ENCODE measurements around the gene TSPAN4.
A peak's percentile ranks its signal among the peaks of the same experiment; 100 is the strongest.

TSPAN4 gene

DNA sequence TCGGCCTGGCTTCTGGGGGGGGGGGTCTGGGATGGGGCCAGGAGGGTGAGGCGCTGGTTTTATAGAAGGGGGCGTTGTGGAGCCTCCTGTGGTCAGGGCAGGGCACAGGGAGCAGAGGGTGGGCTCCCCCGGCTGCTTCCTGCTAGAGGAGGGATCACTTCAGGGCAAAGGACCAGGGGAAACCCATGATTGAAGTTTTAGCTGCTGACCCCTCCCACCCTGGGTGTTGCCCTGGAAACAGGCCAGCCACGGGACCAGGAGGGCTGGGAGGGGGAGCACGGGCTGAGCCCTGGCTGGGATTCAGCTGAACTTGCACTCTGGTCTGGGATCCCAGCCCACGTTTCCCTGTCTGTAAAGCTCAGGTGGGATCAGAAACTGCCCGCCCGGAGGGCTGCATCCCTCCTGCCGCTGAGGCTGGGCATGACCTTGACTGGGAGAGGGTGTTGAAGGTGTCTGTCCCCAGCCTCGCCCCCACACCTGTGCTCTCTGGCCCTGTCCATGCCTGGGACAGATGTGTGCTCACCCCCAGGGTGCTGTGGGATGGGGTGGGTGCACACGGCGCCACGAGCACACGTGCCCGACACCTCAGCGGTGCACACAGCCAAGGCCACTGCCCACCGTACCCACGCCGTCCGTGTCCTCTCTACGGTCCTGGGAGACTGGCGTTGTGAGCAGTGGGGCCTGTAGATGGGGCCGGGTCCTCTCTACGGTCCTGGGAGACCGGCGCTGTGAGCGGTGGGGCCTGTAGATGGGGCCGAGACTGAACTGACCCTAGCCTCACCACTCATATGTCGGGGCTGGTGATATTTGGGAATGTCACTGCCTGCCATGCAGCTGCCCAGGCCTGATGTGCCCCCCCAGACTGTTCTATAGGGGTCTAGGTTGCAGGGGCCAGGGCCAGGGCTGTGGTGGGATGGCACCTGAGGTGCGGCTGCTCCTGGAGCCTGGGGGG is 2.3 kb downstream of the TSPAN4 start:
- Mint-ChIP-seq H3K4me1 (ENCODE audit: low read depth) (peaks cover 28% of the 10 kb centered on the region), H3K27ac (no peak overlapping the region), H3K9me3 (ENCODE audit: low read depth) (no peaks in the 10 kb centered on the region), H3K36me3 (no peaks in the 10 kb centered on the region), H3K4me3 (peak overlapping the region; percentile 32), H3K27me3 (no peaks in the 10 kb centered on the region)

DNA sequence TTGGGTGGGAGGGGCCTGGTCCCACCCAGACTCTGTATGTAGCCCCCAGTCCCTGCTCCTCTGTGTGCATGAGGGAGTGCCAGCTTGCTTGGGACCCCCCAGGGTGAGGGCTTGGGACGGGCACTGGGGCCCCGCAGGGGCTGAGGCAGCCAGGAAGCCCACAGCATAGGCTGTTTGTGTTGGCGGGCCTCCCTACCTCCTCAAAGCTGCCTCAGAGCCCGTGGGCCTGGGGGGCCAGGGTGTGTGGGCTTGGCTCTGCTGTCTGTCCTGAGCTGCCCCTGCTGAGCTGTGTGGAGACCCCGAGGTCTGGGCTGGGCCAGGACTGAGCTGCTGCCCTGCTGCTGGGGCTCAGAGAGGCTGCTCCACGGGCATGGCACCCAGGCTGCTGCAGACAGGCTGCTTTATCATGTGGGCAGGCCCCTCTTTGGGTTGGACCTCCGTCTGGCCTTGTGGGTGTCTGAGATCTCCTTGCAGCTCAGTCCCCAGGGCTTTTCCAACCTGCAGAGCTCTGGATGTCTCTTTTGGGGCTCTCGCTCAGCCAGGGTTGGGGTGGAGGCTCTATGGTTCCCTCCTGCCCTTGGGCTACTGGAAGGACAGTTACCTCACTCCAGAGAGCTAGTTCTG is 3.3 kb downstream of the TSPAN4 start:
- Mint-ChIP-seq H3K27ac (no peak overlapping the region), H3K4me1 (ENCODE audit: low read depth) (peaks cover 19% of the 10 kb centered on the region), H3K36me3 (no peaks in the 10 kb centered on the region), H3K27me3 (no peaks in the 10 kb centered on the region), H3K9me3 (ENCODE audit: low read depth) (no peaks in the 10 kb centered on the region), H3K4me3 (no peak overlapping the region)

GRCh38 chr11:846496-847098 is 3.9 kb downstream of the TSPAN4 start:
- Mint-ChIP-seq H3K9me3 (ENCODE audit: low read depth) (no peaks in the 10 kb centered on the region), H3K36me3 (no peaks in the 10 kb centered on the region), H3K27ac (no peak overlapping the region), H3K4me3 (no peak overlapping the region), H3K4me1 (ENCODE audit: low read depth) (peaks cover 16% of the 10 kb centered on the region), H3K27me3 (no peaks in the 10 kb centered on the region)

DNA sequence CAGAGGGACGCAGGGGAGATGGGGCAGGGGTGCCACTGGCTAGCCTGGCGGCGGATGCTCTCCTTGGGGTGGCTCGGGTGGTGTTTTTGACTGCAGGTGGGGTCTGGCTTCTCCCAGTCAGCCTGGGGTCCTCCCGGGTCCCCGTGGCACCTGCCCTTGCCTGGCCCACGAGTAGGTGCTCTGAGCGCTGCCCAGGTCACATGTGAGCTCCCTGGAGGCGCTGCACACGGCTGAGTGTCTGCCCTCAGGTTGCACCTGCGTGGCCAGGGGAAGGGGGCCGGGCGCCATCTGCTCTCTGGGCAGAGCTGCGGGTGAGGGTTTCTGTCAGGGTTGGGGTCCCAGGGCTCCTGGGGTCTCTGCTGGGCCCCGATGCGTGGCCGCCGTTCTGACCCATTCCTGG is 5.2 kb downstream of the TSPAN4 start:
- H3K27ac Mint-ChIP-seq: no peak overlapping the region
- H3K4me3 Mint-ChIP-seq: no peak overlapping the region
- H3K4me1 Mint-ChIP-seq (ENCODE audit: low read depth): peaks cover 16% of the 10 kb centered on the region
- no peaks in the 10 kb centered on the region for H3K27me3 Mint-ChIP-seq
- H3K9me3 Mint-ChIP-seq (ENCODE audit: low read depth): no peaks in the 10 kb centered on the region
- no peaks in the 10 kb centered on the region for H3K36me3 Mint-ChIP-seq

DNA sequence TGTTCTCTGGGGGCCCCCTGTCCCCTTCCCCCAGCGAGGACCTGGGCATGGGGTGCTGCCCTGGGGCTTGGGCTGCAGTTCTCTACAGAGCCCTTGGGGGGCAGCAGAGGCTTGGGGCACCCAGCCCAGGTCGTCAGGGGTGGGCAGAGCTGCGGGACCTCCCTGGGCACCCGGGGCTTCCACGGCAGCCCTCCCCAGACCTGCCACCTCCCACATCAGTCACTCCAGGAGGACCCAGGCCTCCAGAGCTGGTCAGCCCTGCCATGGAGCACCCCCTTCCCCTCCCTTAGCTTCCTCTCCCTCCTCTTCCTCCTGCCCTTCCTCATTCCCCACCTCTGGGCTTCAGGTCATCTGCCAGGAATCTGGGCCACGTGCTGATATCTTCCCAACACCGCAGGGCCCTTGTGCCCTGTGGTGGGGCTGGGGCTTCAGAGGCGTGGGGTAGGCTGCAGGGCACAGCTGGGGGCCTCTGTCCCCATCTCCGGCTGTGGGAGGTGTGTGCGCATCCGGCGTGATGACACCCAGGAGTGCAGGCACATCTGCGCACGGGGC is 5.8 kb downstream of the TSPAN4 start:
- Mint-ChIP-seq H3K4me3 (peak overlapping the region; percentile 49), H3K4me1 (ENCODE audit: low read depth) (peaks cover 15% of the 10 kb centered on the region), H3K36me3 (no peaks in the 10 kb centered on the region), H3K27ac (no peak overlapping the region), H3K9me3 (ENCODE audit: low read depth) (no peaks in the 10 kb centered on the region), H3K27me3 (no peaks in the 10 kb centered on the region)

GRCh38 chr11:849104-849824 is 6.6 kb downstream of the TSPAN4 start:
- Mint-ChIP-seq H3K36me3 (no peaks in the 10 kb centered on the region), H3K9me3 (ENCODE audit: low read depth) (no peaks in the 10 kb centered on the region), H3K27me3 (no peaks in the 10 kb centered on the region), H3K4me3 (peak overlapping the region; percentile 75), H3K27ac (no peak overlapping the region), H3K4me1 (ENCODE audit: low read depth) (peaks cover 10% of the 10 kb centered on the region)

- Mint-ChIP-seq H3K36me3 (no peaks in the 10 kb centered on the region), H3K4me1 (ENCODE audit: low read depth) (peaks cover 6% of the 10 kb centered on the region), H3K27ac (no peak overlapping the region), H3K4me3 (peak overlapping the region; percentile 62), H3K9me3 (ENCODE audit: low read depth) (no peaks in the 10 kb centered on the region), H3K27me3 (no peaks in the 10 kb centered on the region)
Measured at GRCh38 chr11:849951-850774, 7.5 kb downstream of the TSPAN4 start.

DNA sequence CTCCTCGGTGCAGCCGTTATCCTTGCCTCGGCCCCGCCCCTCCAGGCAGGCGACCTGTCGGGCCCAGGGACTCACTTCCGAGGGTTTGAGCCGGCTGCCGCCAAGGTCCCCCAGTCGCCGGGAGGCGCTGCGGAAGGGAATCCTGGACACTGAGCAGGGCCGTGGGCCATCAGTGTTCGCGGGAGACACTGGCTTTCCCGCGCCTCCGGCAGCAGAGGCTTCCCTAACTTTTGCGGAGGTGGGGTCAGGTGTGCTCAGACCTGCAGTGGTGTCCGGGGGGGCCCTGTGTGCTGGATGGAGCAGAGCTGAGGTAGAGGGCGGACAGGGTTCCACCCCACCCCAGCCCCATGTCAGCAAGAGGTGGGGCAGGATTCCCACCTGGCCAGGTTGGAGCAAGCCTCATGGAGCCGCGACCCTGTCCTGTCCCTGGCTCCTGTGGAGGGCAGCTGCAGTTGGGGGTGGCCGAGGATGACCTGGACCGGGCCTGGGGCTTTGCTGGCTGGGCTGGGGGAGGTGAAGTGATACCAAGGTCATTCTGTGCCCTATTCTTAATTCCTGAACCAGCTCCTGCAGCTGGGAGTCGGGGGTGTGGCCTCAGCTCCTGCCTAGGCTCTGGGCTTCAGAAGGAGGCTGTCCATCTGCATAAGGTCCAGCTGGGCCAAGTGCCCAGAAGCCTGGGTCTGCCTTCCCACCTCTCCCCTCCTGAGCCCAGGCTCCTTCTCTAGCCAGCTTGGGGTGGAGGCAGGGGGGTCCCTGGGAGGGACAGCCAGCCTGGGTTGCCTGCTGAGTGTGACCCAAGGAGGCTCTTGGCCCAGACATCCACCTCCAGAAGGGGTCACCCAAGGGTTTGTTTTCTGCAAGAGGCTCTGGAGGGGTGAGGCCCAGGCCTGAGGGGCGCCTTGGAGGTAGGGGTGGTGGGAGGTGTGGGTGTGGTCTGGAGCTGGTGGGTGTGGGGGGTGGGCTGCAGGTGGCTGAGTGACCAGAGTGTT is 8.4 kb downstream of the TSPAN4 start:
- Mint-ChIP-seq H3K4me1 (ENCODE audit: low read depth) (peaks cover 6% of the 10 kb centered on the region), H3K36me3 (no peaks in the 10 kb centered on the region), H3K9me3 (ENCODE audit: low read depth) (no peaks in the 10 kb centered on the region), H3K4me3 (peak overlapping the region; percentile 10), H3K27ac (no peak overlapping the region), H3K27me3 (no peaks in the 10 kb centered on the region)

DNA sequence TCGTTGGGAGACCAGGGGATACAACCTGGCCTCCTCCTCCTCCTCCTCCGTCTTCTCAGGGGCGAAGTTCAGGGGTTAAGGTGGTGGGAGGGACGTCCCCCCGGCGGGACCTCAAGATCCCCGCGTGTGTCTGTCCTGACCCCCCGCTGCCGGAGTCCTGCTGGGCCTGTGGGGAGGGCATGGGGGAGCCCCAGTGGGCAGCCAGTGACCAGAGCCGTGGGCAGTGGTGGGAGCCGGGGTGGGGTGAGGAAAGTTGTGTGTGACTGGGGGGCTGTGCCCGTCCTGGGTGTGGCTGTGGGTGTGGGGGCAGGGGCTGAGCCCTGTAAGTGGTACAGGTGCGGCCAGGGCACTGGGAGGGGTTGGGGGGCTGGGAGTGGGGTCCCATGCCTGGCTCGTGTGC is 10.1 kb downstream of the TSPAN4 start:
- H3K27ac Mint-ChIP-seq: no peak overlapping the region
- H3K36me3 Mint-ChIP-seq: no peaks in the 10 kb centered on the region
- no peaks in the 10 kb centered on the region for H3K9me3 Mint-ChIP-seq (ENCODE audit: low read depth)
- H3K4me1 Mint-ChIP-seq (ENCODE audit: low read depth): peaks cover 3% of the 10 kb centered on the region
- H3K27me3 Mint-ChIP-seq: no peaks in the 10 kb centered on the region
- no peak overlapping the region for H3K4me3 Mint-ChIP-seq

DNA sequence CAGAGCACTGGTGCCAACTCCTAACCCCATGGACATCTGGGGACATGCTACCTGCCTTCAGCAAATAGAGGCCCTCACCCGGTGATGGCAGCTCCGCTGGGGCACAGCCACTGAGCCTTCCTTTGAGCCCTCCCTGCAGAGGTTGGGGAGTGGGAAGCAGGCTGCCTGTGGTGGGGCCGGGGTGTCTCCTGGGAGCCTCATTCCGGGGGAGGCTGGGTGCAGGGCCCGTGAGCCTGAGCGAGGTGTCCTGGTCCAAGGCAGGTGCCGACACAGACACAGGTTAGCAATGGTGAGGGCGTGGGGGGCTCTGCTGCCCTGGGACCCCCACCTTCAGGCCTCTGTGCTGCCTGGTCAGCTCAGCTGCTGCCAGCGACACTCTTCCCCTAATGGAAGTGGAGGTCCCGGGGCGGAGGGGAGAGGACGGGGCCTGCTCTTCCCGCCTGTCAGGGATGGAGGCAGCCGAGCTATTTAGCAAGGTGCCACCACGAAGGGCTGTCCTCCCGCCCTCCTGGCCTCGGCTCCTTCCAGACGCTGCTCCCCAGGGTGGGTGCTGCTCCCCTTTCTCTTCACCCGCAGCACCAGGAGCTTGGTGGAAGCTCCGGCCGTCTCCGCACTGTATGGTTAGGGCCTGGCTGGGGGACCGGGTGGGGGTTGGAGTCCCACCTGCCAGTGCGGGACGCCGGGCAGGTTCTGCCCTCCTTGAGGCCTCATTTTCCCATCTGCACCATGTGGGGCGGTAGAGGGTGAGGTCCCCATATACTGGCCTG is 11.2 kb downstream of the TSPAN4 start:
- Mint-ChIP-seq H3K27me3 (no peaks in the 10 kb centered on the region), H3K4me1 (ENCODE audit: low read depth) (no peaks in the 10 kb centered on the region), H3K36me3 (no peaks in the 10 kb centered on the region), H3K9me3 (ENCODE audit: low read depth) (no peaks in the 10 kb centered on the region), H3K27ac (no peak overlapping the region), H3K4me3 (no peak overlapping the region)

GRCh38 chr11:854601-855329 is 12.1 kb downstream of the TSPAN4 start:
- no peak overlapping the region for H3K4me3 Mint-ChIP-seq
- no peaks in the 10 kb centered on the region for H3K9me3 Mint-ChIP-seq (ENCODE audit: low read depth)
- H3K27me3 Mint-ChIP-seq: no peaks in the 10 kb centered on the region
- H3K4me1 Mint-ChIP-seq (ENCODE audit: low read depth): no peaks in the 10 kb centered on the region
- H3K27ac Mint-ChIP-seq: no peak overlapping the region
- no peaks in the 10 kb centered on the region for H3K36me3 Mint-ChIP-seq

DNA sequence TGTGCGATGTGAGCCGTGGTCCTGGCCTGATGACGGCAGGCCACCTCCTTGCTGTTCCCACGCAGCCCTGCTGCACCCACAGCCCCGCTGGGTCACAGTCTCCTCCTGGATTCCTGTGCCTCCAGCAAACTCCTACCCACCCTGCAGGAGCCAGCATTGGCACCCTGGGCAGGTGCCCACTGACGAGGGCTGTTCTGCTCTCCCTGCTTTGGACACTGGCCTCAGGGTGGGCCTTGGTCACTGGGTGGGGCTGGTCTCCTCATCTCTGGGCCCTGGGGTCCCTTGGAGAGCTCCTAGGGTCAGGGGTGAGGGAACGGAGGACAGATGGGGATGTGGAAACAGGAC is 12.7 kb downstream of the TSPAN4 start:
- Mint-ChIP-seq H3K9me3 (ENCODE audit: low read depth) (no peaks in the 10 kb centered on the region), H3K36me3 (no peaks in the 10 kb centered on the region), H3K4me1 (ENCODE audit: low read depth) (no peaks in the 10 kb centered on the region), H3K27ac (no peak overlapping the region), H3K4me3 (no peak overlapping the region), H3K27me3 (no peaks in the 10 kb centered on the region)
